GM23338 (cell line): ENCODE results near the gene DBNL. TPM values are rescaled to one million over a fixed set of nuclear protein-coding genes. Genes with fewer than 3 reads are reported as not detected.

Source experiments
- ATAC-seq: fragments of 200-7000 bp; cut with Tn5 transposase; 3 replicates; pipeline ENCODE4 v1.9.1; 2020
- DNase-seq: peaks from one replicate; pipeline ENCODE4 v3.0.0-alpha.2; 2015; ENCODE audit warnings: low spot score
- H2AFZ ChIP-seq: fragments of 200-600 bp; sonication (generic); 2 replicates; pipeline ENCODE4 v1.8.0; 2016; ENCODE audit warnings: antibody characterized with exemption, mild to moderate bottlenecking, moderate library complexity
- H3F3A ChIP-seq: fragments of 200-600 bp; sonication (generic); replicated peaks from 2 replicates; pipeline ENCODE4 v1.8.0; 2017; ENCODE audit warnings: antibody characterized with exemption, mixed run types, low read depth
- H3K27ac ChIP-seq: fragments of 200-600 bp; sonication (generic); 2 replicates; pipeline ENCODE4 v1.6.1; 2016; ENCODE audit warnings: low read depth
- H3K27me3 ChIP-seq: fragments of 200-600 bp; sonication (generic); 2 replicates; pipeline ENCODE4 v1.8.0; 2016; ENCODE audit warnings: mild to moderate bottlenecking, mixed run types, moderate library complexity; ENCODE audit not compliant: insufficient read depth
- H3K36me3 ChIP-seq: fragments of 200-600 bp; sonication (generic); 2 replicates; pipeline ENCODE4 v1.8.0; 2016; ENCODE audit warnings: mild to moderate bottlenecking; ENCODE audit not compliant: insufficient read depth
- H3K4me1 ChIP-seq: fragments of 200-600 bp; sonication (generic); 2 replicates; pipeline ENCODE4 v1.8.0; 2016; ENCODE audit warnings: mild to moderate bottlenecking, moderate library complexity; ENCODE audit not compliant: insufficient read depth
- H3K4me2 ChIP-seq: fragments of 200-600 bp; sonication (generic); 2 replicates; pipeline ENCODE4 v1.7.1; 2017; ENCODE audit warnings: mixed run types
- H3K4me3 ChIP-seq: fragments of 200-600 bp; sonication (generic); 2 replicates; pipeline ENCODE4 v1.6.1; 2016; ENCODE audit warnings: mixed run types
- H3K79me2 ChIP-seq: fragments of 200-600 bp; sonication (generic); replicated peaks from 2 replicates; pipeline ENCODE4 v1.8.0; 2017; ENCODE audit warnings: mild to moderate bottlenecking; ENCODE audit not compliant: insufficient read depth
- H3K9me2 ChIP-seq: fragments of 200-600 bp; sonication (generic); 2 replicates; pipeline ENCODE4 v1.8.0; 2017; ENCODE audit not compliant: insufficient read depth
- H4K20me1 ChIP-seq: fragments of 200-600 bp; sonication (generic); replicated peaks from 2 replicates; pipeline ENCODE4 v1.8.0; 2017; ENCODE audit warnings: mild to moderate bottlenecking; ENCODE audit not compliant: insufficient read depth
- H3K27ac Mint-ChIP-seq: 2 replicates; pipeline ENCODE4 v1.8.0; 2020; ENCODE audit warnings: inconsistent platforms, mild to moderate bottlenecking, moderate library complexity, mixed read lengths
- H3K27me3 Mint-ChIP-seq: 3 replicates; pipeline ENCODE4 v1.8.0; 2022; ENCODE audit warnings: low read depth, mild to moderate bottlenecking, moderate library complexity, mixed read lengths, inconsistent platforms; ENCODE audit not compliant: insufficient read depth, poor library complexity
- H3K36me3 Mint-ChIP-seq: 3 replicates; pipeline ENCODE4 v1.8.0; 2021; ENCODE audit warnings: low read depth, mild to moderate bottlenecking, inconsistent platforms, moderate library complexity, mixed read lengths
- H3K4me1 Mint-ChIP-seq: 3 replicates; pipeline ENCODE4 v1.8.0; 2020; ENCODE audit warnings: mild to moderate bottlenecking, inconsistent platforms, mixed read lengths
- H3K4me3 Mint-ChIP-seq: 3 replicates; pipeline ENCODE4 v1.8.0; 2021; ENCODE audit warnings: moderate library complexity, mild to moderate bottlenecking, inconsistent platforms, mixed read lengths
- H3K9me3 Mint-ChIP-seq: 3 replicates; pipeline ENCODE4 v1.8.0; 2020; ENCODE audit warnings: moderate library complexity, mild to moderate bottlenecking, inconsistent platforms, mixed read lengths
- CTCF ChIP-seq, 2 experiments: fragments of 200-600 bp in 1 of 2; sonication (generic) in 1 of 2; conservative IDR thresholded peaks; 2 replicates each; pipeline versions ENCODE4 v1.5.1 to v1.6.1; 2016 to 2017; ENCODE audit warnings: antibody characterized with exemption in 2 of 2, low read depth in 2 of 2, mild to moderate bottlenecking in 2 of 2, moderate library complexity in 1 of 2
- ETS1 ChIP-seq: IDR thresholded peaks from 2 replicates; pipeline ENCODE4 v1.6.1; 2016; ENCODE audit warnings: antibody characterized with exemption
- ZNF331 ChIP-seq: fragments of 250-450 bp; sonication (Bioruptor Pico); IDR thresholded peaks from 2 replicates; pipeline ENCODE4 v1.5.0; 2020; ENCODE audit warnings: low read depth, mild to moderate bottlenecking, moderate library complexity
- polyA plus RNA-seq: library from polyadenylated mRNA; unstranded; fragments of >200 nt; fragmentation: Nextera tagmentation; extraction: Ambion mirVana; gene quantifications from 2 replicates; pipeline ENCODE4 v1.2.1, GENCODE V29; 2016
- total RNA-seq: library from RNA; depleted of rRNA; stranded (reverse); fragments of >200 nt; shearing (Covaris generic); gene quantifications from 2 replicates; pipeline ENCODE4 v1.2.3, GENCODE V29; 2014
- TF ChIP-seq, protein P1 (sequence below): IDR thresholded peaks from one replicate; pipeline ENCODE4 v1.6.1; 2018; ENCODE audit warnings: antibody characterized with exemption; ENCODE audit not compliant: unreplicated experiment

DBNL gene
- total and polyA plus RNA-seq, 2 experiments from 2014 or later = 18.1 to 49.4 TPM

DNA sequence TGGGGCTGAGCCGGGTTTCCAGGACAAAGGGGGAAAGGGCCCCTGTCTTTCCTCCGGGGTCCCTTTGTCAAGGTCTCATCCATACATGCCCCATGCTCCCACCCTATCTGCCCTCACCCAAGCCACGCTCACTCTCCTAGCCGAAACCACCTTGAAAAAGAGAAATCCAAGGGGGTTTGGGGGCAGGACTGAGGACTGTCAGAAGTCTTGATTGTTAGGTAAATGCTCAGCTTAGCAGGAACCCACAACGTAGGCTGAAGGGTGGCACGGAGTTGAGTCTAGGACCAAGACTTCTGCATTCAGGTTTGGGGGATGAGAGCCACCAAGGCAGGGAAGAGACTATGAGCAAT lies 21.6 kb downstream of the DBNL start (continued):
- TF ChIP-seq, protein P1, sequence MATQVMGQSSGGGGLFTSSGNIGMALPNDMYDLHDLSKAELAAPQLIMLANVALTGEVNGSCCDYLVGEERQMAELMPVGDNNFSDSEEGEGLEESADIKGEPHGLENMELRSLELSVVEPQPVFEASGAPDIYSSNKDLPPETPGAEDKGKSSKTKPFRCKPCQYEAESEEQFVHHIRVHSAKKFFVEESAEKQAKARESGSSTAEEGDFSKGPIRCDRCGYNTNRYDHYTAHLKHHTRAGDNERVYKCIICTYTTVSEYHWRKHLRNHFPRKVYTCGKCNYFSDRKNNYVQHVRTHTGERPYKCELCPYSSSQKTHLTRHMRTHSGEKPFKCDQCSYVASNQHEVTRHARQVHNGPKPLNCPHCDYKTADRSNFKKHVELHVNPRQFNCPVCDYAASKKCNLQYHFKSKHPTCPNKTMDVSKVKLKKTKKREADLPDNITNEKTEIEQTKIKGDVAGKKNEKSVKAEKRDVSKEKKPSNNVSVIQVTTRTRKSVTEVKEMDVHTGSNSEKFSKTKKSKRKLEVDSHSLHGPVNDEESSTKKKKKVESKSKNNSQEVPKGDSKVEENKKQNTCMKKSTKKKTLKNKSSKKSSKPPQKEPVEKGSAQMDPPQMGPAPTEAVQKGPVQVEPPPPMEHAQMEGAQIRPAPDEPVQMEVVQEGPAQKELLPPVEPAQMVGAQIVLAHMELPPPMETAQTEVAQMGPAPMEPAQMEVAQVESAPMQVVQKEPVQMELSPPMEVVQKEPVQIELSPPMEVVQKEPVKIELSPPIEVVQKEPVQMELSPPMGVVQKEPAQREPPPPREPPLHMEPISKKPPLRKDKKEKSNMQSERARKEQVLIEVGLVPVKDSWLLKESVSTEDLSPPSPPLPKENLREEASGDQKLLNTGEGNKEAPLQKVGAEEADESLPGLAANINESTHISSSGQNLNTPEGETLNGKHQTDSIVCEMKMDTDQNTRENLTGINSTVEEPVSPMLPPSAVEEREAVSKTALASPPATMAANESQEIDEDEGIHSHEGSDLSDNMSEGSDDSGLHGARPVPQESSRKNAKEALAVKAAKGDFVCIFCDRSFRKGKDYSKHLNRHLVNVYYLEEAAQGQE = no peak
- TF ChIP-seq ETS1 (no peak), ZNF331 (CRISPR knock-in tag) (no peak)

- H3K79me2 ChIP-seq = no peaks in the 10 kb centered on the region
- H3F3A ChIP-seq = peaks cover 5% of the 10 kb centered on the region; the same call in 1 of the 2 replicates
- H3K4me3 ChIP-seq = no peak overlapping the region
- peak overlapping the region; percentile 69; the same call in 1 of the 2 replicates for H3K4me2 ChIP-seq
- no peaks in the 10 kb centered on the region; the same call in 2 of the 3 replicates for H3K9me3 Mint-ChIP-seq
- no peak overlapping the region for H3K4me3 Mint-ChIP-seq
- peaks cover 28% of the 10 kb centered on the region for H3K27me3 ChIP-seq
- H3K9me2 ChIP-seq = no peaks in the 10 kb centered on the region
- H3K27ac Mint-ChIP-seq = no peak overlapping the region; the same call in 1 of the 2 replicates
- peaks cover 29% of the 10 kb centered on the region for H3K4me1 Mint-ChIP-seq
- DNase-seq (no peak), ATAC-seq (no peak)
- H3K27ac ChIP-seq = no peak overlapping the region
- peaks cover 24% of the 10 kb centered on the region for H3K27me3 Mint-ChIP-seq
- no peaks in the 10 kb centered on the region for H3K36me3 ChIP-seq
- H2AFZ ChIP-seq = no peak overlapping the region
- 0 out of 2 replicates have a peak, but pooled peaks cover 7% of the 10 kb centered on the region for H4K20me1 ChIP-seq
- peaks cover 9% of the 10 kb centered on the region for H3K36me3 Mint-ChIP-seq
- TF ChIP-seq CTCF (conservative IDR thresholded peaks at IDR 0.05; ENCODE audit: low read depth in 2 of 2) = 0 out of 4 replicates have a peak, but pooled peaks of 1 of the 2 experiments have one; percentile 19
- TF ChIP-seq, protein P1 = no peak
- peaks cover 27% of the 10 kb centered on the region for H3K4me1 ChIP-seq
Measured at GRCh38 chr7:44066494-44067063, 22.1 kb downstream of the DBNL start.
